Measurements from ENCODE around the gene UBAC1. TPM values are rescaled to one million over a fixed set of nuclear protein-coding genes. Genes with fewer than 3 reads are reported as not detected.

UBAC1 gene
- total RNA-seq, 2 donors from 2014 or later, result 63.0 to 64.8 TPM

Other genes starting within 250 kb of the UBAC1 start
- gene CAMSAP1, start 53.8 kb downstream of the UBAC1 start, total RNA-seq, result 10 to 100 TPM; 13.4 to 17.6 TPM
- 10 to 100 TPM; 16.0 to 25.2 TPM for gene NACC2, start 133.9 kb upstream of the UBAC1 start, total RNA-seq
- 10 to 100 TPM; 51.0 to 59.3 TPM for gene TMEM250, start 157.5 kb upstream of the UBAC1 start, total RNA-seq
- gene LHX3, start 243.8 kb upstream of the UBAC1 start, total RNA-seq, result not detected